Measurements from ENCODE around the gene THOP1. TPM values are rescaled to one million over a fixed set of nuclear protein-coding genes. Genes with fewer than 3 reads are reported as not detected.
A peak's percentile ranks its signal among the peaks of the same experiment; 100 is the strongest.

THOP1 gene
- total and polyA plus RNA-seq, 10 of the 15 experiments (the other 5 are each of a cell fraction or from before 2014, with no cell fraction given): 1.9 to 270 (median 169) TPM

DNA sequence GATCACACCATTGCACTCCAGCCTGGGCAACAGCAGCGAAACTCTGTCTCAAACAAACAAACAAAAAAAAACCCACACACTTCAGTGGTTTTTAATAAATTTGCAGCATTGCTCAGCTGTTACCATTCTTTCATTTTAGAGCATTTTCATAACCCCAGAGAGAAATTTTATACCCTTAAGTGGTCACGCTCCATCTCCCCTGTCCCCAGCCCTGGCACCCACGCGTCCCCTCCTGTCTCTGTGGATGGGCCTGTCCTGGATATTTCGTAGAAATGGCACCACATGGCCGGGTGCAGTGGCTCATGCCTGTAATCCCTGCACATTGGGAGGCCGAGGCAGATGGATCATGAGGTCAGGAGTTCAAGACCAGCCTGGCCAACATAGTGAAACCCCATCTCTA is 7.8 kb downstream of the THOP1 start:
- no peaks in the 10 kb centered on the region for H3K9me3 ChIP-seq (replicated peaks; ENCODE audit: control insufficient read depth, insufficient read depth, low read length)
- H2AFZ ChIP-seq (ENCODE audit: control insufficient read depth, low read depth, low read length): no peak overlapping the region
- no peak overlapping the region for H3K4me2 ChIP-seq (ENCODE audit: control insufficient read depth, insufficient read depth)
- H3K4me1 ChIP-seq (ENCODE audit: control insufficient read depth, insufficient read depth, low read length): peaks cover 22% of the 10 kb centered on the region
- in situ Hi-C loops (cut with MboI): no loop called here
- no peak for FAIRE-seq
- TF ChIP-seq PAX5 (IDR thresholded peaks at IDR 0.05; ENCODE audit: borderline replicate concordance, low read depth, low read length) (0 out of 2 replicates have a peak, but pooled peaks have one; percentile 6), PAX8 (IDR thresholded peaks at IDR 0.05) (no peak)
- SMC1A ChIA-PET (ENCODE audit: uncharacterized antibody, unreplicated experiment): no interaction called here
- no peaks in the 10 kb centered on the region for H3K27me3 ChIP-seq (replicated peaks in 1 of 2; ENCODE audit: control insufficient read depth in 2 of 2, insufficient read depth in 2 of 2, low read length in 1 of 2)
- no peak for ATAC-seq
- peaks cover 16 to 19% of the 10 kb centered on the region in 2 experiments; a peak in 3 of 4 replicates for H3K36me3 ChIP-seq (ENCODE audit: control insufficient read depth in 2 of 2, insufficient read depth in 2 of 2, low read length in 1 of 2)
- no peak for DNase-seq (ENCODE audit: low read depth, low spot score)
- no peak overlapping the region for H3K9ac ChIP-seq (ENCODE audit: control insufficient read depth, insufficient read depth, low read length)
- intact Hi-C loops (cut with micrococcal nuclease; ENCODE audit: unreplicated experiment): no loop called here
- BruUV-seq (replicated peaks): no TSS peak
- no peaks in the 10 kb centered on the region for H4K20me1 ChIP-seq (ENCODE audit: control insufficient read depth, insufficient read depth)
- CTCF ChIA-PET: no interaction called here
- 58% methylated on average over 7 of the region's 7 CpGs for WGBS (ENCODE audit: insufficient coverage, insufficient replicate concordance, low lambda C conversion rate, missing lambda C conversion rate)
- RAD21 ChIA-PET (ENCODE audit: unreplicated experiment): no interaction called here
- peaks cover 30% of the 10 kb centered on the region for H3K79me2 ChIP-seq (ENCODE audit: control insufficient read depth, insufficient read depth, low read length)
- POLR2A ChIA-PET: interaction anchor here (0.6 kb wide), 1 partner anchor 315 kb away, joined by 4 read pairs; no protein-coding TSS in a partner anchor
- no peak overlapping the region for H3K4me3 ChIP-seq
- H3K27ac ChIP-seq (ENCODE audit: control insufficient read depth, insufficient read depth): no peak overlapping the region

DNA sequence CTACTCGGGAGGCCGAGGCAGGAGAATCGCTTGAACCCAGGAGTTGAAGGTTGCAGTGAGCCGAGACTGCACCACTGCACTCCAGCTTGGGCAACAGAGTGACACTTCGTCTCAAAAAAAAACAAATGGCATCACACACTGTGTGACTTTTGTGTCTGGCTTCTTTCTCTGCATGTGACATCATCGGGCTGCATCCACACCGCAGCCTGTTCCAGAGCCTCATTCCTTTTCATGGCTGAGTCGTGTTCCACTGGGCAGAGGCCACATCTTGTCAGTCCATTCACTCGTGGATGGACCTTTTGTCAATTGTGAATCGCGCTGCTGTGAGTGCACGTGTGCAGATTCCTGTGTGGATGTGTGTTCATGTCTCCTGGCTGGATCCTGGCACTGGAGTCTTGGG is 8.3 kb downstream of the THOP1 start:
- H3K4me2 ChIP-seq (ENCODE audit: control insufficient read depth, insufficient read depth): no peak overlapping the region
- peaks cover 17% of the 10 kb centered on the region for H3K4me1 ChIP-seq (ENCODE audit: control insufficient read depth, insufficient read depth, low read length)
- H3K27me3 ChIP-seq (replicated peaks in 1 of 2; ENCODE audit: control insufficient read depth in 2 of 2, insufficient read depth in 2 of 2, low read length in 1 of 2): no peaks in the 10 kb centered on the region
- intact Hi-C loops (cut with micrococcal nuclease; ENCODE audit: unreplicated experiment) (no loop called here), in situ Hi-C loops (cut with MboI) (no loop called here)
- ChIA-PET SMC1A (ENCODE audit: uncharacterized antibody, unreplicated experiment) (interaction anchor here (0.7 kb wide), 1 partner anchor 11 kb away, joined by 3 read pairs; no protein-coding TSS in a partner anchor), POLR2A (interaction anchor here (0.6 kb wide), 1 partner anchor 315 kb away, joined by 4 read pairs; no protein-coding TSS in a partner anchor), CTCF (no interaction called here), RAD21 (ENCODE audit: unreplicated experiment) (no interaction called here)
- no peak for DNase-seq (ENCODE audit: low read depth, low spot score)
- no peak overlapping the region for H3K9ac ChIP-seq (ENCODE audit: control insufficient read depth, insufficient read depth, low read length)
- WGBS (ENCODE audit: insufficient coverage, insufficient replicate concordance, low lambda C conversion rate, missing lambda C conversion rate): 96% methylated on average over 12 of the region's 12 CpGs
- H3K9me3 ChIP-seq (replicated peaks; ENCODE audit: control insufficient read depth, insufficient read depth, low read length): no peaks in the 10 kb centered on the region
- TF ChIP-seq TCF12 (IDR thresholded peaks at IDR 0.05; ENCODE audit: low read depth, low read length) (no peak), MTA3 (IDR thresholded peaks at IDR 0.05; ENCODE audit: borderline replicate concordance, low read length) (no peak), MTA2 (IDR thresholded peaks at IDR 0.05; ENCODE audit: low read depth) (no peak), HCFC1 (IDR thresholded peaks at IDR 0.05; ENCODE audit: low read length) (no peak), CHD1 (IDR thresholded peaks at IDR 0.05; ENCODE audit: low read depth, low read length) (no peak), LARP7 (IDR thresholded peaks at IDR 0.05) (no peak)
- H3K79me2 ChIP-seq (ENCODE audit: control insufficient read depth, insufficient read depth, low read length): peaks cover 26% of the 10 kb centered on the region
- H4K20me1 ChIP-seq (ENCODE audit: control insufficient read depth, insufficient read depth): no peaks in the 10 kb centered on the region
- no TSS peak for BruUV-seq (replicated peaks)
- no peak for FAIRE-seq
- H3K36me3 ChIP-seq (ENCODE audit: control insufficient read depth in 2 of 2, insufficient read depth in 2 of 2, low read length in 1 of 2): peaks cover 16 to 19% of the 10 kb centered on the region in 2 experiments; a peak in 3 of 4 replicates
- H3K4me3 ChIP-seq: no peak overlapping the region
- no peak overlapping the region for H2AFZ ChIP-seq (ENCODE audit: control insufficient read depth, low read depth, low read length)
- no peak overlapping the region for H3K27ac ChIP-seq (ENCODE audit: control insufficient read depth, insufficient read depth)
- no peak for ATAC-seq

All from GM12878 (cell line).